A673 (cell line): ENCODE data around the gene RBM19. TPM values are rescaled to one million over a fixed set of nuclear protein-coding genes. Genes with fewer than 3 reads are reported as not detected.

Source experiments
- BruUV-seq: library from RNA; stranded (reverse); fragments of 400-500 nt; replicated peaks from 2 replicates; lab custom pipeline; 2021; lab: Mats Ljungman, UMichigan
- CTCF ChIA-PET: fragments of 300-600 bp; sonication (Branson Sonifier 250); formaldehyde crosslinking; loops from one replicate; lab custom pipeline; 2022; ENCODE audit warnings: antibody characterized with exemption; lab: Charles Lee
- POLR2A ChIA-PET: fragments of 300-600 bp; sonication (Branson Sonifier 250); formaldehyde crosslinking; loops from one replicate; lab custom pipeline; 2022; ENCODE audit warnings: antibody characterized with exemption; ENCODE audit not compliant: low non-redundant PET; lab: Charles Lee
- DNase-seq: peaks from one replicate; pipeline ENCODE4 v3.0.0-alpha.2; 2015; ENCODE audit warnings: low spot score
- H3K27ac ChIP-seq: fragments of 200-600 bp; sonication (generic); 2 replicates; pipeline ENCODE4 v1.5.1; 2016; ENCODE audit warnings: mixed run types, low read depth, mild to moderate bottlenecking, mixed read lengths, antibody characterized with exemption, low read length; ENCODE audit not compliant: poor library complexity, severe bottlenecking
- H3K27me3 ChIP-seq: fragments of 200-600 bp; sonication (generic); replicated peaks from 2 replicates; pipeline ENCODE4 v1.6.1; 2017; ENCODE audit warnings: mixed run types, low read depth, mild to moderate bottlenecking, mixed read lengths, antibody characterized with exemption, low read length; ENCODE audit not compliant: insufficient read depth, poor library complexity
- H3K36me3 ChIP-seq: fragments of 200-600 bp; sonication (generic); 2 replicates; pipeline ENCODE4 v1.6.1; 2016; ENCODE audit warnings: mixed run types, mild to moderate bottlenecking, mixed read lengths, antibody characterized with exemption, low read length; ENCODE audit not compliant: insufficient read depth, poor library complexity, severe bottlenecking
- H3K4me1 ChIP-seq: fragments of 200-600 bp; sonication (generic); 2 replicates; pipeline ENCODE4 v1.6.1; 2017; ENCODE audit warnings: mixed run types, mild to moderate bottlenecking, mixed read lengths, antibody characterized with exemption, low read length; ENCODE audit not compliant: insufficient read depth, poor library complexity, severe bottlenecking
- H3K4me3 ChIP-seq: fragments of 200-600 bp; sonication (generic); 2 replicates; pipeline ENCODE4 v1.5.1; 2016; ENCODE audit warnings: low read depth, mixed run types, mild to moderate bottlenecking, mixed read lengths, low read length; ENCODE audit not compliant: poor library complexity, severe bottlenecking
- H3K9me3 ChIP-seq: fragments of 200-600 bp; sonication (generic); 2 replicates; pipeline ENCODE4 v1.6.1; 2016; ENCODE audit warnings: mixed run types, low read depth, mild to moderate bottlenecking, mixed read lengths, antibody characterized with exemption, low read length; ENCODE audit not compliant: poor library complexity, severe bottlenecking
- CTCF ChIP-seq: fragments of 300-800, 200-600 bp; sonication (generic); conservative IDR thresholded peaks from 2 replicates; pipeline ENCODE4 v1.5.1; 2017; ENCODE audit warnings: low read depth, mild to moderate bottlenecking, antibody characterized with exemption, low read length, moderate library complexity, mixed read lengths
- EZH2 ChIP-seq: fragments of 200-600 bp; sonication (generic); IDR thresholded peaks from 2 replicates; pipeline ENCODE4 v1.6.1; 2017; ENCODE audit warnings: borderline replicate concordance, low read depth, mild to moderate bottlenecking, mixed read lengths, antibody characterized with exemption, low read length; ENCODE audit not compliant: poor library complexity, severe bottlenecking
- intact Hi-C: fragments of 100-400 bp; cut with micrococcal nuclease; formaldehyde crosslinking; loops from one replicate; pipeline ENCODE4 v1.10.0; 2022; ENCODE audit not compliant: unreplicated experiment
- total RNA-seq: library from RNA; stranded (reverse); gene quantifications from 2 replicates; pipeline ENCODE4 v1.2.3, GENCODE V29; 2021

Gene RBM19
- total RNA-seq, 1 experiment from 2014 or later, result 47.1 TPM

GRCh38 chr12:113914176-113914575, 51.9 kb downstream of the RBM19 start:
- no peak overlapping the region for H3K4me3 ChIP-seq
- no peaks in the 10 kb centered on the region for H3K9me3 ChIP-seq
- no peaks in the 10 kb centered on the region for H3K27me3 ChIP-seq
- H3K4me1 ChIP-seq, result no peaks in the 10 kb centered on the region
- TF ChIP-seq CTCF (no peak), EZH2 (no peak)
- DNase-seq, result no peak
- intact Hi-C loops, result no loop called here
- H3K36me3 ChIP-seq, result no peaks in the 10 kb centered on the region
- CTCF ChIA-PET, result no interaction called here
- POLR2A ChIA-PET, result no interaction called here
- no TSS peak for BruUV-seq
- no peak overlapping the region for H3K27ac ChIP-seq

DNA sequence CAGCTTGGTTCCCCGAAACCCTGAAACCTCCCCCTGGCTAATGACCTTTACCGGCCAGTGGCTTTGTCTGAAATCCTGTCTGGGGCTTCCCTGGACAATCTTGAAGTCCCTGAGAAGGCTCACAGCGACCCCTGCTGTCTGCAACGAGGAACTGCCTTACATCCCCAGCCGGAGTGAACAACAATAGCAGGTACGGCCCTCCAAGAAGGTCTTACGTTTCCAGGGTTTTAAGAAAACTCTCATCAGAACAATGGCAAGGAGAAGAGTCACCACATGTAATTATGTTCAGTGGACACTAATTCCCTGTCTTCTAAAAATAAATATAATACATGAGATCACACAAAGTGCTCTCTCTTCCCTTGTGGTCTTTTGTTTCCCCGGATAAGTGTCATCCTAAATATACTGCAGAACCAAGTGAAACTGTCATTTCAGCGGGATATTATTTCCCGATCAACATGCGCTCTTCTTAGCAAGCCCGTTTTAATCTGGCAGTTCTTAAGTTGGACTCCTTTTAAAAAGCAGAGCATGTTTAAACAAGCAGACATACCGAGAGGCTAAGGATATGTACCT, 53.3 kb downstream of the RBM19 start:
- ChIA-PET POLR2A (no interaction called here), CTCF (no interaction called here)
- DNase-seq, result peak; percentile 67
- Histone ChIP-seq H3K9me3 (no peaks in the 10 kb centered on the region), H3K27me3 (no peaks in the 10 kb centered on the region), H3K4me1 (no peaks in the 10 kb centered on the region), H3K27ac (no peak overlapping the region), H3K4me3 (no peak overlapping the region), H3K36me3 (no peaks in the 10 kb centered on the region)
- intact Hi-C loops, result loop anchor here (1.0 to 2.0 kb wide), 2 partner anchors 451 to 474 kb away; no protein-coding TSS in a partner anchor
- BruUV-seq, result no TSS peak
- TF ChIP-seq CTCF, result peak; percentile 96
- TF ChIP-seq EZH2, result no peak

DNA sequence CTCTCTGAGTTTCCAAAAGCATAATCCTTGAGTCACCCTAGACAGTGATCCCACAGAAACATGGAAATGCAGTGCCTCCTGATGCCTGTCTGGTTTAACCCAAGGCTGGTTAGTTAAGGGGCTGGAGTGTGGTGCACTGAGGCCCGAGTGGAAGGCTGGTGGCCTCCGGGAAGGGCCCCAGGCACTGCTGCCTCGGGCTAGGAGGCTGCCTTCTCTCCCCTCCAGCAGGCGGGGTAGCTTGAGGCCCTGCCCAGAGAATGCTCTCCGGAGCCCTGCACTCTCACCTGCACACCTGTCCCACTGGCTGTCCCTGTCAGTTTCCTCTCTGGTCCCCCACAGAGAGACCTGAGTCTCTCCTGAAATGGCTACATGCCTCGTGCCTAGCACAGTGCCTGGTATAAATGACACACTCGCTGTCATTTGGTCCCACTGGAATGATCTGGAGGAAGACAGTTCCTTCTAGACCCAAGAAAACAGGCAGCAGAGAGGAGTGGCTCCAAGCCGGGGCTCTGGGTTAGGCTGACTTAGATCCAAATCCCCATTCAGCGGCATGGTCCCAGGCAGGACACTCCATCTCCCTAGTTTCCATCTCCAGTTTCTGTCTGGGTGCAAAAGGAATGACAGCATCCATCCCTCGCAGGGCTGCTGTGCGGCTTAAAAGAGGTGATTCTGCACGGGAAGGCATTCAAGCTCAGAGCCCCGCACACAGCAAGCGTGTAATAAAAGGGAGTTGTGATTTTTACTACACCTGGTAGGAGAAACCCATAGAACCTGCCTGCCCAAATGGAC, 54.0 kb downstream of the RBM19 start:
- Histone ChIP-seq H3K4me3 (no peak overlapping the region), H3K27ac (no peak overlapping the region), H3K36me3 (no peaks in the 10 kb centered on the region), H3K4me1 (no peaks in the 10 kb centered on the region), H3K27me3 (no peaks in the 10 kb centered on the region), H3K9me3 (no peaks in the 10 kb centered on the region)
- ChIA-PET POLR2A (no interaction called here), CTCF (no interaction called here)
- no TSS peak for BruUV-seq
- intact Hi-C loops, result loop anchor here (1.0 to 2.0 kb wide), 2 partner anchors 450 to 473 kb away; no protein-coding TSS in a partner anchor
- TF ChIP-seq EZH2, result no peak
- TF ChIP-seq CTCF, result no peak
- DNase-seq, result no peak
